ENCODE results near the gene NIPAL1.

Gene NIPAL1

GRCh38 chr4:48068182-48068581 lies 51.6 kb downstream of the NIPAL1 start:
- no peak for DNase-seq

- DNase-seq = no peak
Observed at GRCh38 chr4:48069026-48069425, 52.5 kb downstream of the NIPAL1 start.

GRCh38 chr4:48071191-48071590 lies 54.6 kb downstream of the NIPAL1 start:
- DNase-seq = no peak

- DNase-seq = no peak
Observed at GRCh38 chr4:48073567-48074103, 57.1 kb downstream of the NIPAL1 start.

GRCh38 chr4:48074657-48075056 lies 58.1 kb downstream of the NIPAL1 start:
- no peak for DNase-seq

GRCh38 chr4:48078425-48078824 lies 61.9 kb downstream of the NIPAL1 start:
- DNase-seq = no peak

GRCh38 chr4:48078862-48079655 lies 62.5 kb downstream of the NIPAL1 start:
- DNase-seq = peak; percentile 13

GRCh38 chr4:48079972-48080391 lies 63.4 kb downstream of the NIPAL1 start:
- DNase-seq = no peak

- DNase-seq = no peak
Observed at GRCh38 chr4:48081196-48081595, 64.6 kb downstream of the NIPAL1 start.

GRCh38 chr4:48082956-48083355 lies 66.4 kb downstream of the NIPAL1 start:
- no peak for DNase-seq

- no peak for DNase-seq
Observed at GRCh38 chr4:48085821-48086589, 69.4 kb downstream of the NIPAL1 start.
